Measurements from ENCODE around the gene CDH4. TPM values are rescaled to one million over a fixed set of nuclear protein-coding genes. Genes with fewer than 3 reads are reported as not detected.

Gene CDH4
- total and polyA plus RNA-seq, 11 donors, result 0.04 to 0.54 (median 0.08) TPM; not detected in 1

DNA sequence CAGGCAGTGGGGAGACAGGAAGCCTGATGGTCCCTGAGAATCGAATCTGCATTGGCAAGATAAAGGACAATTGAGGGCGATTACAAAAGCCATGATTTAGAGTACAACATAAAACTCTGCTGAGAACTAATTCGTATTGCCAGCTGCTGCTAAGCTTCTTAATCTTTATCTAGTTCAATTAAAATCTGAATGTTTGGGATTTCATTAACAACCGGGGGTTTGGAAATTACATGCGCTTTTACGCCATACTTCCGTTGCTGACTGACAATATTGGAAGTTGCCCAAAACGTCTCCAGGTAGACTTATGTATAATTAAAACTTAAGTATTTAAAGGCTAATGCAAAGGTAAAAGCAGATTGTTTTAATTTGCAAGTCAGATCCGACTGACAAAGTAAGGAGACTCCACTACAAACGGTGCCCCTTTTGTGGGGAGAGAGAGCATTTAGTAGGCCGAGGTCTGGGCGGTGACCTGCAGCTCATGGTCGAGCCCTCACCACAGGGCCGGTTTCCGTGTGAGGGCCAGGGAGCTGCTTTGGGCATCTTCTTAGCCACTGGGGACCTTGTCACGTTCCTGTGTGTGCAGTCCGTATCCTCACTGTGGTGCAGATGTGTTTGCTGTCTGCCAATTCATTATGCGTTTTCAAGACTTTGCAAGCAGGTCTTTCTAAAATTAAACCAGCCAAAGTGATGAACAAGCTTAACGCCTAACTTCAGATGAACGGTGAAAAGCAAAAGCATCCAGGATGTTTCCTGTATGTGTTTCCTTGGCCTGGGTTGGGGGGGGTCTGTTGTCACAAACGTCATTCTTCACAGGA is 49.9 kb downstream of the CDH4 start:
- intact Hi-C loops (cut with DNase I), result no loop called here
- DNase-seq (no peak), ATAC-seq (no peak)
- peaks cover 0 to 8% (median 0%) of the 10 kb centered on the region in 9 donors for H3K27me3 ChIP-seq
- H3K36me3 ChIP-seq, result no peaks in the 10 kb centered on the region
- no peaks in the 10 kb centered on the region for H3K9me3 ChIP-seq
- no peak overlapping the region for H3K4me3 ChIP-seq
- no peak overlapping the region for H3K27ac ChIP-seq
- no peaks in the 10 kb centered on the region for H3K4me1 ChIP-seq
- 72 to 80% (median 75%) methylated on average over 21 of the region's 21 CpGs for WGBS, 4 donors
- no peak for TF ChIP-seq POLR2A (IDR thresholded peaks at IDR 0.05)
- TF ChIP-seq, protein P1, sequence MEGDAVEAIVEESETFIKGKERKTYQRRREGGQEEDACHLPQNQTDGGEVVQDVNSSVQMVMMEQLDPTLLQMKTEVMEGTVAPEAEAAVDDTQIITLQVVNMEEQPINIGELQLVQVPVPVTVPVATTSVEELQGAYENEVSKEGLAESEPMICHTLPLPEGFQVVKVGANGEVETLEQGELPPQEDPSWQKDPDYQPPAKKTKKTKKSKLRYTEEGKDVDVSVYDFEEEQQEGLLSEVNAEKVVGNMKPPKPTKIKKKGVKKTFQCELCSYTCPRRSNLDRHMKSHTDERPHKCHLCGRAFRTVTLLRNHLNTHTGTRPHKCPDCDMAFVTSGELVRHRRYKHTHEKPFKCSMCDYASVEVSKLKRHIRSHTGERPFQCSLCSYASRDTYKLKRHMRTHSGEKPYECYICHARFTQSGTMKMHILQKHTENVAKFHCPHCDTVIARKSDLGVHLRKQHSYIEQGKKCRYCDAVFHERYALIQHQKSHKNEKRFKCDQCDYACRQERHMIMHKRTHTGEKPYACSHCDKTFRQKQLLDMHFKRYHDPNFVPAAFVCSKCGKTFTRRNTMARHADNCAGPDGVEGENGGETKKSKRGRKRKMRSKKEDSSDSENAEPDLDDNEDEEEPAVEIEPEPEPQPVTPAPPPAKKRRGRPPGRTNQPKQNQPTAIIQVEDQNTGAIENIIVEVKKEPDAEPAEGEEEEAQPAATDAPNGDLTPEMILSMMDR (IDR thresholded peaks at IDR 0.05), result no peak

DNA sequence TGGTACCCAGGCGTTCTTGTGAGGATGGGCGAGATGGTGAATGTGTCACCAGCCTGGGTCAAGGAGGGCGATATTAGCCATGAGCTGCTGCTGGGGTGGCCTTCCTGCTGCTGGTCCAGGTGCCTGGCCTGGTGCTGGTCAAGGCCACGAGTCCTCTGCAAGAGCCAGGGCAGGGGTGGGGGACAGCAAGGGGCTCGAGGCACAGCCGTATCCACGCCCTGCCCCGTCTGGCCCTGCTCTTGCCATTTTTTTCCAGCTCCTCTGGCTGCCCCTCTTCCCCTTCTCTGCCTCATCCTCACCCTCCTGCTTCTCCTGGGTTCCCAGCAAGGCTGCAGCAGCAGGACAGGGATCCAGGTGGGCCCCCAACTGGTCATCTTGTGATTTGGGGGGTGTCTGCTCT is 51.2 kb downstream of the CDH4 start:
- no peak for TF ChIP-seq POLR2A (IDR thresholded peaks at IDR 0.05)
- TF ChIP-seq, protein P1 (IDR thresholded peaks at IDR 0.05), result no peak
- no peak for DNase-seq

DNA sequence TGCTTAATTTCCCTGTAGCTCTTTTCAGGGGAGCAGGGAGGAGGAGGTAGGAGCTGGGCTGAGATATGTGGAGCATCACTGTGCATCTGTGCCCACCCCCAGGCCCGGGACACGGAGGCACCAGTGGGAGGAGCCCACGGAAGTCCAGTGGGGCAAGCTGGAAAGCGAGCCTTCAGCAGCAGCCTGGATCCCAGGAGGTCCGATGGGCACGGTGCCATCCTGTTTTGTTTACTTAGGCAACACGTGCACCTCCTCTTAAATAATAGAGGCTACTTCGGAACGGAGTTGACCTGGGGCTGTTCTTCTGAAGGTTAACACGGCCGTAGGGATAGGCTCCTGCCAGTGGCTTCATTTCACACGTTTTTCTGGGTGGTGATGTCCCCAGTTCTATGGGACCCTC is 51.6 kb downstream of the CDH4 start:
- no peaks in the 10 kb centered on the region for H3K36me3 ChIP-seq
- no peak overlapping the region for H3K4me3 ChIP-seq
- no peaks in the 10 kb centered on the region for H3K4me1 ChIP-seq
- H3K27me3 ChIP-seq, result peaks cover 0 to 13% (median 0%) of the 10 kb centered on the region in 9 donors
- DNase-seq, result no peak
- intact Hi-C loops (cut with DNase I), result no loop called here
- no peak overlapping the region for H3K27ac ChIP-seq
- no peak for ATAC-seq
- no peak for TF ChIP-seq POLR2A (IDR thresholded peaks at IDR 0.05)
- TF ChIP-seq, protein P1 (IDR thresholded peaks at IDR 0.05), result no peak
- H3K9me3 ChIP-seq, result no peaks in the 10 kb centered on the region
- WGBS, 4 donors, result 65 to 71% (median 68%) methylated on average over 11 to 12 of the region's 12 CpGs

More for the DNA sequence above, 51.2 kb downstream of the CDH4 start:
- ATAC-seq, result no peak
- H3K27ac ChIP-seq, result no peak overlapping the region
- H3K27me3 ChIP-seq, result peaks cover 0 to 13% (median 0%) of the 10 kb centered on the region in 9 donors
- no peak overlapping the region for H3K4me3 ChIP-seq
- no peaks in the 10 kb centered on the region for H3K4me1 ChIP-seq
- intact Hi-C loops (cut with DNase I), result no loop called here
- WGBS, 4 donors, result 86 to 91% (median 90%) methylated on average over 8 of the region's 8 CpGs
- no peaks in the 10 kb centered on the region for H3K36me3 ChIP-seq
- no peaks in the 10 kb centered on the region for H3K9me3 ChIP-seq

DNA sequence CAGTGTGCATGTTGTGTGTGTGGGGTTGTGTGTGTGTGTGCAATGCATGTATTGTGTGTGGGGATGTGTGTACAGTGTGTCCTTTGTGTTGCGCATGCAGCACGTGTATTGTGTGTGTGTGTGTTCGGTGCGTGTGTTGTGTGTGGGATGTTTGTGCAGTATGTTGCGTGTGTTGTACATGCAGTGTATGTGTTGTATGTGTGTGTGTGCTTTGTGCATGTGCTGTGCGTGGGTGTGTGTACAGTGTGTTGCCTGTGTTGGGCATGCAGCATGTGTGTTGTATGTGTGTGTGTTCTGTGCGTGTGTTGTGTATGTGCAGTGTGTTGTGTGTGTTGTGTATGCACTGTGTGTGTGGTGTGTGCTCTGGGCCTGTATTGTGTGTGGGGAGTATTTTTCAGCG is 52.7 kb downstream of the CDH4 start:
- Histone ChIP-seq H3K4me3 (no peak overlapping the region), H3K4me1 (no peaks in the 10 kb centered on the region), H3K9me3 (no peaks in the 10 kb centered on the region), H3K27me3 (peaks cover 0 to 13% (median 0%) of the 10 kb centered on the region in 9 donors), H3K27ac (no peak overlapping the region), H3K36me3 (no peaks in the 10 kb centered on the region)
- intact Hi-C loops (cut with DNase I), result no loop called here
- ATAC-seq (no peak), DNase-seq (no peak)
- WGBS, 4 donors, result 89 to 94% (median 93%) methylated on average over 8 of the region's 8 CpGs
- TF ChIP-seq POLR2A (IDR thresholded peaks at IDR 0.05), result no peak
- TF ChIP-seq, protein P1 (IDR thresholded peaks at IDR 0.05), result no peak
